Measurements from ENCODE around the gene SH3RF1. TPM values are rescaled to one million over a fixed set of nuclear protein-coding genes. Genes with fewer than 3 reads are reported as not detected.

SH3RF1 gene
- total RNA-seq, 1 experiment from 2014 or later: 15.3 TPM

DNA sequence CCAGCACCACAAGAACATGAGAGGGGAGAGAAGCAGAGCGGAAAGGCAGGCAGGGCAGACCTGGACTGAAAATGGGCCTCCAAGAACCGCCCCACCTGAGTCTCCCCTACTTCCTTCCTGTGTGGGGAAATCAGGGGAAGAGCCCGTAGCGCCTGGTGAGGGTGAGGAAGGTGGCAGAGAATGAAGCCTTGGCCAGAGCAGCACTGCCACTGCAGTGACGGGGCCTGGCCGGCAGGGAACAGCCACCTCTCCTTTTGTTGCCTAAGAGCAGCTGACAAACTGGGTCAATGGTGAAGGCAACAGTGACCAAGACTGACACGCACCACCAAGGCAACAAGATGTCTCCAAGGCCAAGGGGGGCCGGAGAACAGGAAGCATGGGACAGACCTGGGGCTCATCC lies 202.3 kb downstream of the SH3RF1 start:
- no peak overlapping the region for H3K4me3 Mint-ChIP-seq
- WGBS (ENCODE audit: extremely low coverage, insufficient read length, low lambda C conversion rate): no CpG with 5 or more reads among the region's 8 CpGs

More for the DNA sequence above, 202.3 kb downstream of the SH3RF1 start:
- H3K14ac ChIP-seq (ENCODE audit: insufficient read depth, low read length): 0 out of 2 replicates have a peak overlapping the region, but pooled peaks have one; percentile 64
- no peak overlapping the region for H2BK15ac ChIP-seq (ENCODE audit: low read depth, low read length)
- no peak overlapping the region for H2AFZ ChIP-seq (ENCODE audit: low read length)
- no peak overlapping the region for H2BK5ac ChIP-seq (ENCODE audit: insufficient read length, low read length)
- no peak overlapping the region for H4K8ac ChIP-seq (replicated peaks; ENCODE audit: insufficient read length, low read depth, low read length)
- H2AK5ac ChIP-seq (ENCODE audit: insufficient read length, low read length): no peak overlapping the region
- H3K4ac ChIP-seq (ENCODE audit: low read depth, low read length): no peak overlapping the region
- peak; percentile 45 for DNase-seq
- Mint-ChIP-seq H3K36me3 (ENCODE audit: insufficient read depth in 1 of 3, low read depth in 3 of 3) (peaks cover 0 to 4% (median 0%) of the 10 kb centered on the region in 3 experiments; a peak in 2 of 7 replicates), H3K27ac (peak overlapping the region in 2 of 3 experiments; percentile 61 to 91; a peak in 5 of 7 replicates), H3K27me3 (ENCODE audit: low read depth) (no peaks in the 10 kb centered on the region), H3K9me3 (no peaks in the 10 kb centered on the region), H3K4me1 (peaks cover 25 to 29% of the 10 kb centered on the region in 2 experiments)
- no peak overlapping the region for H3K4me2 ChIP-seq (ENCODE audit: insufficient read depth, insufficient read length, low read length)
- H3K4me1 ChIP-seq (ENCODE audit: insufficient read depth, low read length): peaks cover 6% of the 10 kb centered on the region
- H3K23ac ChIP-seq (ENCODE audit: insufficient read length, low read depth, low read length): no peak overlapping the region
- no peak overlapping the region for H3K9ac ChIP-seq (ENCODE audit: extremely low read depth, insufficient read length, low read length)
- H3K27me3 ChIP-seq (ENCODE audit: insufficient read depth, low read length): no peaks in the 10 kb centered on the region
- H2BK12ac ChIP-seq (ENCODE audit: insufficient read length, low read depth, low read length): no peak overlapping the region
- H3K56ac ChIP-seq (ENCODE audit: insufficient read length, low read depth, low read length): no peak overlapping the region
- no peak overlapping the region for H2BK20ac ChIP-seq (ENCODE audit: low read depth, low read length, poor library complexity, severe bottlenecking)
- H3K27ac ChIP-seq (ENCODE audit: insufficient read length, low read depth, low read length): no peak overlapping the region
- H3K9me3 ChIP-seq (ENCODE audit: control insufficient read depth, low read depth, low read length): no peaks in the 10 kb centered on the region
- H2BK120ac ChIP-seq (ENCODE audit: low read depth, low read length, poor library complexity, severe bottlenecking): no peak overlapping the region
- peak overlapping the region; percentile 51 for H3K18ac ChIP-seq (ENCODE audit: insufficient read length, low read depth, low read length)
- H3T11ph ChIP-seq (ENCODE audit: low read length): no peak overlapping the region
- H3K23me2 ChIP-seq (ENCODE audit: insufficient read length, low read depth, low read length, poor library complexity, severe bottlenecking): no peaks in the 10 kb centered on the region
- TF ChIP-seq, protein P1, sequence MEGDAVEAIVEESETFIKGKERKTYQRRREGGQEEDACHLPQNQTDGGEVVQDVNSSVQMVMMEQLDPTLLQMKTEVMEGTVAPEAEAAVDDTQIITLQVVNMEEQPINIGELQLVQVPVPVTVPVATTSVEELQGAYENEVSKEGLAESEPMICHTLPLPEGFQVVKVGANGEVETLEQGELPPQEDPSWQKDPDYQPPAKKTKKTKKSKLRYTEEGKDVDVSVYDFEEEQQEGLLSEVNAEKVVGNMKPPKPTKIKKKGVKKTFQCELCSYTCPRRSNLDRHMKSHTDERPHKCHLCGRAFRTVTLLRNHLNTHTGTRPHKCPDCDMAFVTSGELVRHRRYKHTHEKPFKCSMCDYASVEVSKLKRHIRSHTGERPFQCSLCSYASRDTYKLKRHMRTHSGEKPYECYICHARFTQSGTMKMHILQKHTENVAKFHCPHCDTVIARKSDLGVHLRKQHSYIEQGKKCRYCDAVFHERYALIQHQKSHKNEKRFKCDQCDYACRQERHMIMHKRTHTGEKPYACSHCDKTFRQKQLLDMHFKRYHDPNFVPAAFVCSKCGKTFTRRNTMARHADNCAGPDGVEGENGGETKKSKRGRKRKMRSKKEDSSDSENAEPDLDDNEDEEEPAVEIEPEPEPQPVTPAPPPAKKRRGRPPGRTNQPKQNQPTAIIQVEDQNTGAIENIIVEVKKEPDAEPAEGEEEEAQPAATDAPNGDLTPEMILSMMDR (conservative IDR thresholded peaks at IDR 0.05): no peak
- H4K5ac ChIP-seq (ENCODE audit: insufficient read length, low read depth, low read length): no peak overlapping the region
- H4K20me1 ChIP-seq (ENCODE audit: control insufficient read depth, insufficient read depth, insufficient read length): no peaks in the 10 kb centered on the region
- no peak overlapping the region for H4K91ac ChIP-seq (ENCODE audit: insufficient read length, low read depth, low read length)
- no peaks in the 10 kb centered on the region for H3K79me2 ChIP-seq (ENCODE audit: insufficient read depth, low read length)
- H3K79me1 ChIP-seq (ENCODE audit: insufficient read depth, low read depth, low read length, poor library complexity, severe bottlenecking): no peaks in the 10 kb centered on the region

All from H9 (cell line).